Activated T-helper 1 cell treated with anti-CD3 and anti-CD28 coated beads, Interleukin-12 subunit alpha, Interleukin-12 subunit beta, Interleukin-2, Interleukin-4 antibody, amounts not matched to agents 30 ng/mL and 10 ng/mL and 1 ng/mL, durations not matched to agents 14 hours and 24 hours and 36 hours (primary cell): ENCODE measurements around the gene LTC4S. TPM values are rescaled to one million over a fixed set of nuclear protein-coding genes. Genes with fewer than 3 reads are reported as not detected.

Source experiments
- DNase-seq: peaks from one replicate; pipeline ENCODE4 v3.0.0; 2021; ENCODE audit warnings: low spot score
- H3K27ac Mint-ChIP-seq: one replicate; pipeline ENCODE4 v1.8.0; 2021; ENCODE audit warnings: mild to moderate bottlenecking, mixed read lengths
- H3K27me3 Mint-ChIP-seq: one replicate; pipeline ENCODE4 v1.8.0; 2022; ENCODE audit warnings: mild to moderate bottlenecking, moderate library complexity, mixed read lengths; ENCODE audit not compliant: insufficient read depth
- H3K36me3 Mint-ChIP-seq: one replicate; pipeline ENCODE4 v1.8.0; 2021; ENCODE audit warnings: low read depth, mixed read lengths
- H3K4me1 Mint-ChIP-seq: one replicate; pipeline ENCODE4 v1.8.0; 2021; ENCODE audit warnings: low read depth, mixed read lengths
- H3K4me3 Mint-ChIP-seq: one replicate; pipeline ENCODE4 v1.8.0; 2021; ENCODE audit warnings: mild to moderate bottlenecking, moderate library complexity, mixed read lengths
- H3K9me3 Mint-ChIP-seq: one replicate; pipeline ENCODE4 v1.8.0; 2021; ENCODE audit warnings: mixed read lengths
- intact Hi-C: fragments of 100-400 bp; cut with micrococcal nuclease; formaldehyde crosslinking; loops from one replicate; pipeline ENCODE4 v1.15.1; 2024
- total RNA-seq: library from RNA; stranded (reverse); gene quantifications from 2 replicates; pipeline ENCODE4 v1.2.3, GENCODE V29; 2022

Gene LTC4S
- total RNA-seq, 1 donor from 2014 or later = 1.7 TPM

DNA sequence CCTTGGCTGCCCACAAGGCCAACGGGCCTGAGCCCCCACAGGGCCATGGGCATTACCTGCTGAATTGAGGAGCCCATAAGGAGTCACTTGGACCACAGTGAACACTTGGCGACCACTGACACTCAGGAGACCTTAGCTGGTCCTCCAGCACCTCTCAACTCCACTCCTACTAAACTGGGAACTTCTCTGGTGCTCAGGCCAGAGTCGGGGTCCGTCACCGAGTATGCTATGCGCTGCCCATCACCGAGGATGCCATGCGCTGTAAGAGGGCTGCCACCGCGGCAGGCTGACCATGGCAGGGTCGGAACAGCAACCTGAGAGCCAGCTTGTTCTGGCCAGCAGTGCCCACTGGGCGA is 26.3 kb downstream of the LTC4S start:
- DNase-seq = no peak
- Mint-ChIP-seq H3K4me3 (peak overlapping the region; percentile 80), H3K9me3 (no peaks in the 10 kb centered on the region), H3K36me3 (peaks cover 21% of the 10 kb centered on the region), H3K27ac (peak overlapping the region; percentile 89), H3K4me1 (peaks cover 50% of the 10 kb centered on the region), H3K27me3 (no peaks in the 10 kb centered on the region)
- intact Hi-C loops = loop anchor here (1.0 to 5.0 kb wide), 5 partner anchors 13 to 532 kb away; partner anchors contain the start of genes GFPT2, MAML1, MGAT4B and TBC1D9B

DNA sequence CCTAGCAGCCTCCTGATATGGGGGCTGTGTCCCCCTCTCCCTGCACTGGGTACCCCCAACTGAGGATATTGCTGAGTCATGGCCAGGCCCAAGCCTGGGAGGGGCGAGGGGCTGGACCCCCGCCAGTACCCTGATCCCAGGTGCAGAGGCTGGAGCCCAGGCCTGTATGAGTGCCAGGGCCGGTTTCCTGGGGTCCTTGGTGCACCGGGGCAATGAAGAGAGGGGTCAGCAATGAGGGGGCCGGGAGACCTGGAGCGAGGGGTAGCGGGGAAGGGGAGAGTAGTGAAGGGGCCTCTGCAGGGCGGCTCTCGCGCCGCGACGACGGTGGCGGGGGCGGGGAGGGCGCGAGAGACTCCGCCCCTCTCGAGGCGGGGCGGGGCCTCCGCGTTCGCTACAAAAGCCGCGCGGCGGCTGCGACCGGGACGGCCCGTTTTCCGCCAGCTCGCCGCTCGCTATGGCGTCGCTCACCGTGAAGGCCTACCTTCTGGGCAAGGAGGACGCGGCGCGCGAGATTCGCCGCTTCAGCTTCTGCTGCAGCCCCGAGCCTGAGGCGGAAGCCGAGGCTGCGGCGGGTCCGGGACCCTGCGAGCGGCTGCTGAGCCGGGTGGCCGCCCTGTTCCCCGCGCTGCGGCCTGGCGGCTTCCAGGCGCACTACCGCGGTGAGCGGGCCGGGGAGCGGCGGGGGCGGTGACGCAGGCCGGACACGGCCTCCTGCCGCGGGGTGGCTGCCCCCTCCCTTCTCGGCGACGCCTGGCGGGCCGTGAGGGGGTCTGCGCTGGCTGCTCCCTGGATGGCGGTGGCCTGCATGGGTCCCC is 26.9 kb downstream of the LTC4S start, which contains the start of gene SQSTM1:
TSS of gene SQSTM1 (plus strand) at position 423 of the 815 bp plus-strand sequence. CDS start at position 455, 32 bp downstream.
- intact Hi-C loops = loop anchor here (1.0 to 5.0 kb wide), 9 partner anchors 9 to 532 kb away; partner anchors contain the start of genes CANX, GFPT2, MAML1 and MGAT4B
- no peaks in the 10 kb centered on the region for H3K9me3 Mint-ChIP-seq
- no peaks in the 10 kb centered on the region for H3K27me3 Mint-ChIP-seq
- H3K4me3 Mint-ChIP-seq = peak within 1 kb of the TSS; percentile 95
- DNase-seq = peak; percentile 79
- peaks cover 48% of the 10 kb centered on the region for H3K4me1 Mint-ChIP-seq
- peaks cover 21% of the 10 kb centered on the region for H3K36me3 Mint-ChIP-seq
- peak within 1 kb of the TSS; percentile 97 for H3K27ac Mint-ChIP-seq

DNA sequence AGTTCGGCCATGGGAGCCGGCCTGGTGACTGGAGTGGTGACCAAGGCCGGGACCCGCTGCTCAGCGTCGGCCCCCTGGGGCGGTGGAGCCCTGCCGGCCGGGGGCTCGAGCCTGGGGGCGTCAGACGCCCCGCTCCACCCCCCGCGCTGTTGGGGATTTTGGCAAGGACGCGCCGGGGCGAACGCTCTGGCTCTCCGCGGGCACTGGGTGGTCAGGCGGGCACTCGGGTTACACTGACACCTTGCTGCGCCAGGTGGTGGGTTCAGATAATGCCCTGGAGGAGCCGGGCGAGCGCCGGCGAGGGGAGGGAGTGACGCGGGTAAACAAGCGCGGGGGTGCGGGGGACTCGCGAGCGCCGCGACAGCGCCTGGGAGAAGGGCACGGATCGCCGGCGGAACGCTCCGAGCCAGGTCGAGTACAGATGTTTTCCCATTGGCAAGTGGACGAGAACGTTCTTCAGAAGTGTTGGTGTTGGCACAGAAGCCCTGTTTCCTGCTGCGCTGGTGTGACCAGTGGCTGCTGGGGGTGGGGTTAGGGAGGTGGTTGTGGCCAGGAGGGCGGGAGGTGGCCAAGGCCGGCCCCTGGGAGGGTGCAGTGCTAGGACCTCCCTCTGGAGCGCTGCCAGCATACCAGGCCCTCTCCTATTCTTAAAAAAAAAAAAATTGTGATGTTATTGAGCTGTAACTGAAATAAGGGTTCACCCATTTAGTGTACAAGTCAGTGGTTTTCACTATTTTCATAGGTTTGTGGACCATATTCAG is 27.7 kb downstream of the LTC4S start:
- H3K4me3 Mint-ChIP-seq = peak overlapping the region; percentile 95
- no peaks in the 10 kb centered on the region for H3K9me3 Mint-ChIP-seq
- H3K4me1 Mint-ChIP-seq = peaks cover 45% of the 10 kb centered on the region
- peak; percentile 83 for DNase-seq
- intact Hi-C loops = loop anchor here (1.0 to 5.0 kb wide), 7 partner anchors 10 to 531 kb away; partner anchors contain the start of genes CANX, GFPT2, MGAT4B and MRNIP
- peak overlapping the region; percentile 97 for H3K27ac Mint-ChIP-seq
- no peaks in the 10 kb centered on the region for H3K27me3 Mint-ChIP-seq
- H3K36me3 Mint-ChIP-seq = peaks cover 22% of the 10 kb centered on the region

DNA sequence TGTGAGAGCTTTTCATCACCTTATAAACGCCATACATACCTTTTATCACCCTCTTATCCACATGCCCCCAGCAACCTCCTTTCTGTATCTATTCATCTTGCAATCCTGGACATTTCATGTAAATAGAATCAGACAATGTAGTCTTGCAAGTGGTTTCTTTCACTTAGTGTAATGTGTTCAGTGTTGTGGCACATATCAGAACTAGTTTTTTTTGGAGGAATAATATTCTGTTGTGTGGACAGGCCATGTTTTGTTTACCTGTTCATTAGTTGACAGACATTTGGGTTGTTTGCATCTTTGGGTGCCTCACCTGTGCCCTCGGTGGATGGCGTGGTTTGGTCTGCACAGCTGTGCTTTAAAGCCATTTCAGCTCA is 28.3 kb downstream of the LTC4S start:
- intact Hi-C loops = loop anchor here (5.0 kb wide), 1 partner anchor 530 kb away; the partner anchor contains the start of gene GFPT2
- Mint-ChIP-seq H3K27ac (peak overlapping the region; percentile 74), H3K36me3 (peaks cover 27% of the 10 kb centered on the region), H3K9me3 (no peaks in the 10 kb centered on the region), H3K4me3 (peak overlapping the region; percentile 95), H3K27me3 (no peaks in the 10 kb centered on the region), H3K4me1 (peaks cover 50% of the 10 kb centered on the region)
- DNase-seq = no peak

DNA sequence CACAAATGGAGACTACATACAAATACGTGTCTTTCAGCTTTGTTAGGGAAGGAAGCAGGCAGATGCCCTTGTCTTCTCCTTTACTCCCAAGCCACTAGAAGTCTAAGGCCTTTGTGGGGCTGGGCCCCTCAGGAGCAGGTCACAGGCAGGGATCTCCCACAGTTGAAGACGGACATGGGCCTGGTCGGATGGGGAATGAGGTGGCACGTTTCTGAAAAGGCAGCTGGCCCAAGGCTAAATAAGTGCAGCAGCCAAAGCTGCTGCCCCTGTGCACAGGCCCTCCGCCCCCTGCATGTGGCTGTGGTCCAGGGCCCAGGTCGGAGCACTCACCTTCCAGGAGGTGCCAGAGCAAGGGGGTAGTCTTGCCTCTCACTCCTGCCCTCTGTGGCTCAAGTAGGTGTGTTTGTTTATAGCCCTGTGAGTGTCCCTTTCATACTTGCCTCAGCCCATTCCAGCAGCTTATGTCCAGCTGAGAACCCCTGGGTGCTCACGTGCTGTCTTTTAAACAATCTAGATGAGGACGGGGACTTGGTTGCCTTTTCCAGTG is 28.7 kb downstream of the LTC4S start:
- peak overlapping the region; percentile 95 for H3K4me3 Mint-ChIP-seq
- H3K9me3 Mint-ChIP-seq = no peaks in the 10 kb centered on the region
- no peak for DNase-seq
- intact Hi-C loops = loop anchor here (5.0 kb wide), 1 partner anchor 530 kb away; the partner anchor contains the start of gene GFPT2
- peaks cover 30% of the 10 kb centered on the region for H3K36me3 Mint-ChIP-seq
- H3K27ac Mint-ChIP-seq = peak overlapping the region; percentile 74
- H3K4me1 Mint-ChIP-seq = peaks cover 50% of the 10 kb centered on the region
- H3K27me3 Mint-ChIP-seq = no peaks in the 10 kb centered on the region

DNA sequence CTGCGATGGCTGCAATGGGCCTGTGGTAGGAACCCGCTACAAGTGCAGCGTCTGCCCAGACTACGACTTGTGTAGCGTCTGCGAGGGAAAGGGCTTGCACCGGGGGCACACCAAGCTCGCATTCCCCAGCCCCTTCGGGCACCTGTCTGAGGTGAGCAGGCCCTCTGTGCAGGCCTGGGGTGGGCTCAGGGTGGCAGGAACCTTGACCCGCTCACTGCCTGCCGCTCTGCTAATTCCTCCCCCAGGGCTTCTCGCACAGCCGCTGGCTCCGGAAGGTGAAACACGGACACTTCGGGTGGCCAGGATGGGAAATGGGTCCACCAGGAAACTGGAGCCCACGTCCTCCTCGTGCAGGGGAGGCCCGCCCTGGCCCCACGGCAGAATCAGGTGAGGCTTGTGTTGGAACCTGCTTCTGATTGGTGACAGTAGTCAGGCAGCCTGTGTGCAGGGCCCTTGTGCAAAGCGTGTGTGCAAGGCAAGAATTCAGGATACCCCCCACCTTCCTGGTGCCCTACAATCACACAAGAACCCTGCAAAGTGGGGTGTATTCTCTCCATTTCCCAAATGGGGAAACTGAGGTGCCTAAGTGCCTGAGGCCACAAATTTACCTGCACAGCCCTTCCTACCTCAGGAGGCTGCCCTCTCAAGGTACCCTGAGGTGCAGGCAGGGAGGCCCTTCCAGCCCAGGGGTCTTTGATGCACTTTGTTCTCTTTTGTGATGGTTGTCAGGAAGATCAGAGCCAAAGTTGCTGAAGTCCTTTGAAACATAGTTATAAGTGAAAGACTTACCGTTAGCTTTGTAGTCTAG is 30.4 kb downstream of the LTC4S start:
- H3K4me3 Mint-ChIP-seq = peak overlapping the region; percentile 77
- H3K27me3 Mint-ChIP-seq = no peaks in the 10 kb centered on the region
- H3K4me1 Mint-ChIP-seq = peaks cover 42% of the 10 kb centered on the region
- no peak overlapping the region for H3K27ac Mint-ChIP-seq
- no peaks in the 10 kb centered on the region for H3K9me3 Mint-ChIP-seq
- DNase-seq = no peak
- intact Hi-C loops = loop anchor here (5.0 kb wide), 1 partner anchor 528 kb away; the partner anchor contains the start of gene GFPT2
- H3K36me3 Mint-ChIP-seq = peaks cover 41% of the 10 kb centered on the region

DNA sequence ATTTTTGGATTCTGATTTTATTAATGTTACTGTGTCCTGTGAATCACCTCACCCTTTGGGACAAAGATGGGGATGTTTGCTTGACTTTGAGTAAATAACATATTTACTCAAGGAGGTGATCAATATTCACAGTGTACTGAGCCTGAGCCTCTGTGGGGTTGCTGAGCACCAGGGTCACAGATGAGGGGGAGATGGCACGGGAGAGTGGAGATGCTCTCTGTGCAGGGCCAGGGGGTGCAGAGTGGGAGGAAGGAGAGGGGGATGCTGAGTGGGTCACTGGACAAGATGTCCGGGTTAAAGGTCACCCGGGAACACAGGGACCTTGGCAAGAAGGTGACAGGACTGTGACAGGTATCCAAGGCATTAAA is 30.9 kb downstream of the LTC4S start:
- no peak overlapping the region for H3K27ac Mint-ChIP-seq
- intact Hi-C loops = loop anchor here (5.0 kb wide), 1 partner anchor 528 kb away; the partner anchor contains the start of gene GFPT2
- peaks cover 40% of the 10 kb centered on the region for H3K4me1 Mint-ChIP-seq
- DNase-seq = no peak
- no peak overlapping the region for H3K4me3 Mint-ChIP-seq
- peaks cover 43% of the 10 kb centered on the region for H3K36me3 Mint-ChIP-seq
- H3K27me3 Mint-ChIP-seq = no peaks in the 10 kb centered on the region
- H3K9me3 Mint-ChIP-seq = no peaks in the 10 kb centered on the region

DNA sequence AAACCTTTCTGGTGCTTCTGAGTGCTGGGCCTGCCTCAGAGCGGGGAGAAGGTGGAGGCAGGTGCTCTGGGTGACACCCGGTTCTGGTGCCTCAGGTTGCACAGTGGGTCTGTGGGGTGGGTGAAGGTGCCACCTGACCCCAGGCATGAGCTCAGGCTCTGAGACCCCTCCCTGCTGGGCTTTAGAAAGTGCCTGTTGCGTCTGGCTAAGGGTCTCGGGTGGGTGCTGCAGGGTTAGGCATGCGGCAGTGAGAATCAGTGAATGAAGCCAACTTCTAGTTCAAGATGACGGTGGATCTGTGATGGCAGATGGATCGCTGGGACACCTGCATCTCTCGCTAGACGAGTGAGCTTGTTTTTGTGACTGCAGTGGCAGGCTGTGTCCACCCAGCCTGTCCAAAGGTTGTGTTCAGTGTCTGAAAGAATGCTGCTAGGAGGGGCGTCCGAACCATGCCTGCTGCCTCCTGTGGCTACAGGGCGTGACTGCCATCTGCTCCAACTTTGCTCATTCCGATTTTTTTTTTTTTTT is 31.9 kb downstream of the LTC4S start:
- H3K4me3 Mint-ChIP-seq = no peak overlapping the region
- intact Hi-C loops = no loop called here

DNA sequence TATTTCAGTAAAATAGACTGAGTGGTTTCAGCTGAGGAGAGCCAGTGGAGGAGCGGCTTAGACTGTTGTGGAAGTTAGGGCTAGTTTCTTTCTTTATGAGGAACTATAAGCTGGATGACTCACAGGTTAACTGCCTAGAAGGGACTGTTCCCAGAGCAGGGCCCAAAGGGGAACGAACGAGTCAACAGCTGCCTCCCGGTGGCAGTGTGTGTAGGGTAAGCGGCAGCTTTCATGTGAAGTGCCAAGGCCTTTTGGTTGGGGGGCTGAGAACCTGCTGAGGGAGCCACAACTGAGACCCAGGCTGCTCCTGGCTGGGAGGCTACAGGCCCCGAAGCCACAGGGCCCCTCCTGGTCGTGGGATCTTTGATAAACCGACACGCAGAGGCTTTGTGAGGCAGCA is 33.9 kb downstream of the LTC4S start:
- intact Hi-C loops = no loop called here
- DNase-seq = no peak
- Mint-ChIP-seq H3K4me3 (no peak overlapping the region), H3K9me3 (no peaks in the 10 kb centered on the region), H3K27me3 (no peaks in the 10 kb centered on the region), H3K36me3 (peaks cover 54% of the 10 kb centered on the region), H3K4me1 (peaks cover 22% of the 10 kb centered on the region), H3K27ac (peak overlapping the region; percentile 61)

More for the DNA sequence above, 31.9 kb downstream of the LTC4S start:
- no peak for DNase-seq
- Mint-ChIP-seq H3K27me3 (no peaks in the 10 kb centered on the region), H3K4me1 (peaks cover 33% of the 10 kb centered on the region), H3K9me3 (no peaks in the 10 kb centered on the region), H3K36me3 (peaks cover 44% of the 10 kb centered on the region), H3K27ac (no peak overlapping the region)

DNA sequence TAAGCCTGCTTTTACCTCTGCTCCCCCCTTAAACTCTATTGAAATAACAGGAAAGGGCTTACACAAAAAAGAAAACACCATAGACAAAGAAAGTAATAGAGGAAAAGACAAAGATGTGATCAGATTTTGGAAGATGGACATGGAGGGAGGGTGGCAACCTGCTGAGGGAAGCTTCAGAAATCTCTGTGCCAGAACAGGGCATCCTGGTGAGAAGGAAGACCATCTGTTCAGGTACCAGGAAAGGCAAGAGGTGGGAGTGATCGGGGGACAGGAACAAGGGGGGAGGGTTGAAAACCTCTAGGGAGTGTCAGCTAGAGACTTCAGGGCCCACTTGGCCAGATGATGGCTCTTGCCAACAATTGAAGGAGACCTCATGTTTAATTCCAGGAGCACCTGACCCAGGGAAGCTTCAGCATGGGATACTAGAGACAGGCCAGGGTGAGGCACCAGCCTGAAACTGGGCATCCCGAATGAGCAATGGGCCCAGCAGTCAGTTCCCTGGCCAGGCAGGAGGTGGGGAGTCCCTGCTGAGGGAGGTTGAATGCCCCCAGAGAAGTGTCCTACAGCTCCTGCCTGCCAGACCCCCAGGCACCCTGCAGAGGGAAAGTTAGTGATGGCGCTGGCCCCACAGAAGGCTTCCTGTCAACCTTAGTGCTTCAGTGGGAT is 35.1 kb downstream of the LTC4S start:
- intact Hi-C loops = no loop called here
- peaks cover 17% of the 10 kb centered on the region for H3K4me1 Mint-ChIP-seq
- H3K9me3 Mint-ChIP-seq = no peaks in the 10 kb centered on the region
- DNase-seq = no peak
- no peaks in the 10 kb centered on the region for H3K27me3 Mint-ChIP-seq
- peaks cover 59% of the 10 kb centered on the region for H3K36me3 Mint-ChIP-seq
- no peak overlapping the region for H3K27ac Mint-ChIP-seq
- no peak overlapping the region for H3K4me3 Mint-ChIP-seq

DNA sequence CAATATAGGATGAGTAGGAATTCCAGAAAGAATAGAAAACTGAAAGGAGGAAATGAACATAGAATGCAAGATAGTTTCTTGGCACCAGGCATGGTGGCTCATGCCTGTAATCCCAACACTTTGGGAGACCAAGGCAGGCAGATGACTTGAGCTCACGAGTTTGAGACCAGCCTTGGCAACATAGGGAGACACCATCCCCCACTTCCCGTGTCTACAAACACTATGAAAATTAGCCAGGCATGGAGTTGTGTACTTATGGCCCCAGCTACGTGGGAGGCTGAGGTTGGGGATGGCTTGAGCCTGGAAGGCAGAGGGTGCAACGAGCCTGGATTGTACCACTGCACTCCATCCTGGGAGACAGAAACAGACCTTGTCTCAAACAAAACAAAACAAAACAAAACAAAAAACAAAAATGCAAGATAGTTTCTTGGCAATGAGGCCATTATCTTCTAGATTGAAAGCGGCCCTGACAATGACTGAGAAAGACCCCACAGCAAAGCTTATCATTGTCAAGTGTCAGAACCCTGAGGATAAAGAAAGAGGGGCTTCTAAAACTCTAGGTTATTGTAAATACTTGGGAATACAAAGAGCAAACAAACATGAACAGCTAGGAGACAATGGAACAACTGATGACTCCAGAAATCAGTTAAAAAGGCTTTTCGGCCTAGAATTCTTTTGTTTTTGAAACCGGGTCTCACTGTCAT is 36.1 kb downstream of the LTC4S start:
- H3K27ac Mint-ChIP-seq = no peak overlapping the region

More for the DNA sequence above, 36.1 kb downstream of the LTC4S start:
- H3K9me3 Mint-ChIP-seq = no peaks in the 10 kb centered on the region
- intact Hi-C loops = no loop called here
- peaks cover 53% of the 10 kb centered on the region for H3K36me3 Mint-ChIP-seq
- H3K27me3 Mint-ChIP-seq = no peaks in the 10 kb centered on the region
- peaks cover 12% of the 10 kb centered on the region for H3K4me1 Mint-ChIP-seq
- H3K4me3 Mint-ChIP-seq = no peak overlapping the region
- DNase-seq = no peak
